ENCODE measurements around the gene HIVEP1.

HIVEP1 gene

GRCh38 chr6:11994875-11995461 lies 17.1 kb upstream of the HIVEP1 start:
- no peak for DNase-seq

DNA sequence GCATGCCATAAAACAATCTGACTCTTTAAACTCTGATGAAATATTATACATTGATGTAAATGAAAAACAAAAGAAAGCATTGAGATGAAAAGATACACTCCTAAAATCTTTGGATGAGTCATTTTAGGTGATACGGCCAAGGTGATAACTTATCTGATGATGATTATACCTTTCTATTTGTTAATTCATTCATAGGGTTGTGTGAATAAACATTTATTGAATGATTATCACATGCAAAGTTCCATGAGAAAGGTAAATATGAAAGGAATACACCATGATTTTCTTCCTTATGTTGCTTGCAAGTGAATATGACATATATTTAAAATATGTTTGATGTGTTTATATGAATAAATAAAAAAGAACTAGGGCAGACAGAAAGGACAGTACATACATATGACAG lies 15.4 kb upstream of the HIVEP1 start:
- no peak for DNase-seq

- DNase-seq = no peak
Observed at GRCh38 chr6:11999246-11999645, 12.9 kb upstream of the HIVEP1 start.

- no peak for DNase-seq
Observed at GRCh38 chr6:12000174-12000573, 11.9 kb upstream of the HIVEP1 start.

DNA sequence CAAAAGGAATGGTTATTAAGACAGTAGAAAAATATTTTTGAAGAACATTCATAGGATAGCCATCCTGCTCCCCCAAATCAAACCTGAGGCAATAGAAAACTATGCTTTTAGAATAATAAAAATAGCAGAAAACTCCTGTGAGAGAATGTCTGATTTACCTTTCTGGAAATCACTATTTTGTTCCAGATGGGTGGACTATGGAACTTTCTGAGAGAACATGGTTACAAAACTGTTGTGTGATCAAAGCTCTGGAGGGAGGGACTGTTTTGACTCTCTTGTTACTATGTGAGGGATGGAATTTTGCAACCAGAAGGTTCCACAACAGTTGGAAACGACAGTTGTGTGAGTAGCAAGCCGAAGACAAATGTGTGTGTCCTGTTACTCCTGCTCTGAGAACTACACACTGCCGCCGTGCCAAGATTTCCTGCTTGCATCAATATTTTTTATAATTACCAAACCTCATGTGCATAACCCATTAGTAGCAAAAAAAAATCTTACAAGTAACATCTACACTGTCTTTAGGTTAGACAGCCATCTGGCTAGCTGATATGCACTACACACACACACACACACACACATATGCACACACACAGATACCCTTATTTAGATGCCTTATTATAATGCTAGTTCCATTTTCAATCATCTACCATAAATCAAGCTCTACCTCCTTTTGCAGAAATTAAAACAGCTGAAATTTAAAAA lies 11.0 kb upstream of the HIVEP1 start:
- DNase-seq = no peak

GRCh38 chr6:12001706-12002435 lies 10.2 kb upstream of the HIVEP1 start:
- no peak for DNase-seq

GRCh38 chr6:12007473-12007872 lies 4.6 kb upstream of the HIVEP1 start:
- no peak for DNase-seq

GRCh38 chr6:12007887-12008286 lies 4.2 kb upstream of the HIVEP1 start:
- DNase-seq = no peak

GRCh38 chr6:12008366-12009179 lies 3.5 kb upstream of the HIVEP1 start:
- peak; percentile 89 for DNase-seq

DNA sequence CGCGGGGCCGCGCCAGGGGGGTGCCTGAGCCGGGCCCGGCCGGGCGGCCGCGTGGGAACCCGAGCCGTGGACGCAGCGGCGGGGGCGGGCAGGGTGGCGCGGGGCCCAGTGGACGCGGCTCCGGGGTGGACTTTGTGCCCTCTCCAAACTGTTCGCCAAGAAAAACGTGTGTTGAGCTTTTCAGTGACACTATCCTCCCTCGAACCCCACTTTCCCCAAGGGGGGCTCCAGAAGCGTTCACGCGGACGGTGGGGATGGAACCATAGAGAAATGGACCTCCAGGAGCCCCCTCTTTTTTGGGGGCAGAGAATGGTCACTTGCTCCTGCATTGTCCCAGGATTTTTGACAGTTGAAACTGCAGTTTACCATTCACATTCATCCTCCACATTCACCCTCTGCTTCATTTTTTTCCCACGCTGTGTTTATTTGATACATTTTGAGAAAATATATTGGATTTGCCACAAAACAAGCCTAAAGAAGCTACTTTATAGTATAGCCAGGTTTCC lies 2.9 kb upstream of the HIVEP1 start:
- DNase-seq = no peak

GRCh38 chr6:12009876-12010634 lies 2.1 kb upstream of the HIVEP1 start:
- DNase-seq = no peak

GRCh38 chr6:12010635-12011275 lies 1.4 kb upstream of the HIVEP1 start:
- DNase-seq = no peak

DNA sequence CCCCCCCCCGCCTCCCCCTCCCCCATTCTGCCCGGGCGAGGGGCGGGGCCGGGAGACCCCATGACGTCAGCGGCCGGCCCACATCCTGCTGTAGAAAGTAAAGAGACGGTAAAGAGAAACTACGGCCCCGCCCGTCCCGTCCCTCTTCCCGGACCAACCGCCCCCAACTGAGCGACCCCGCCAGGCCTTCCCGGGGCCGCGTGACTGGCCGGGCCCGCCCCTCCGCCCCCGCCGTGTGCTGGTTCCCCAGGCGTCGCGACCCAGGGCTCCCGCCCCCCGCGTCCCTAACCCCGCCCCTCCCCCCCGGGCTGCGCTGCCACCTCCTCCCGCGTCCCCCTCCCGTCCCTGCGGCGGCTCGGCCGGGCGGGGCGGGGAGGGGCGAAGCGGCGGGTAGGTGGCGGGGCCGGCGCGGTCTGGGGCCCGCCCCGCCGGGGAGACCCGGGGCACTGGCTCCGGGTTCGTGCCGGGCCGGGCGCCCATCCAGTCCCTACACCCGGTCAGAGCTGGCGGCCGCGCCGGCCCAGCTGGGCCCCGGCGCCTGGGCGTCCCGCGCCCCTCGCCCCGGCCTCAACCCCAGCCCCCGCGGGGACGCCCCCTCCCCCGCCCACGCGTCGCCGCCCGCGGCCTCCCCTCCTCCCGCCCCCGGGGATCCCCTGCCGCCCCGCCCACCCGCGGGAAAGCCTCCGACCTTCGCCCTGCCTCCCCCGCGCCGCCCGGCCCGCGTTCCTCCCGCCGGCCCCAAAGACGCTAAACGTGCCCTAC lies 655 bp upstream of the HIVEP1 start:
- DNase-seq = peak; percentile 99

- DNase-seq = peak; percentile 90
Observed at GRCh38 chr6:12012558-12013306, 620 bp downstream of the HIVEP1 start.

GRCh38 chr6:12013307-12013719 lies 1.2 kb downstream of the HIVEP1 start:
- no peak for DNase-seq

DNA sequence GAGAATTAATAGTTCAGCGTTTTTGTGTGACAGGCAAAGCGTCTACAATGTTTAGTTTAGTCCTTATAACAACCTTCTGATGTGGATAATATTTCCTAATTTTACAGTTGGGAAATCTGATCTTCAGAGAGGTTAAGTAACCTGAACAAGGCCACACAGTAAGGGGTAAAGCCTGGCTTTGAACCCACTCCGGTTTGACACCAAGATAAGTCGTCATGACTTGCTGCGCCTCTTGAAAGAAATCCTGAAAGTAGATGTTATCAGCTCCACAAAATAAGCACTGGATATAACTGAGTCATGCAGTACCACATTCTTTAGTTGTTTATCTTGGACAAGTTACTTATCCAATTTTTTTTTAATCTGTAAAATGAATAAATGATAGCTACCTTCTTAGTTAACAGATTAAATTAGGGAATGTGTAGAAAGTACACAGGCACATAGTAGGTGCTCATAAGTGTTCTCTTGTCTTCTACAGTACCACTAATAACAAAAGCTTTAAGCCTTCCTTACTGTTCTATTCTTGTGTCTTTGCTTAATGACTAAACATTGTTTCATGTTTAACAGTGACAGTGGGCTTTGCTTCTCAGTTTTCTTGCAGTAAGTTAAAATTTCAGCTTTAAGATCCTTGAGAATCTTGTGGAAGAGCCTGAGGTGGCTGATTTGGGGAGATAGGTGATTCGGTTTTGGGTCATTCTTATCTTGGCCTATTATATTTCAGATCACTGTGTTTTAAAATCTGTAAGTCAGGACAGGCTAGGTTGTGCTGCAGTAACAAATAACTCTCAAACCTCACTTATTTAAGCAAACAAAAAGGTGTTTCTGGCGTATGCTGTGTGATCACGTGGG lies 2.1 kb downstream of the HIVEP1 start:
- no peak for DNase-seq

GRCh38 chr6:12014873-12015149 lies 2.7 kb downstream of the HIVEP1 start:
- DNase-seq = no peak

DNA sequence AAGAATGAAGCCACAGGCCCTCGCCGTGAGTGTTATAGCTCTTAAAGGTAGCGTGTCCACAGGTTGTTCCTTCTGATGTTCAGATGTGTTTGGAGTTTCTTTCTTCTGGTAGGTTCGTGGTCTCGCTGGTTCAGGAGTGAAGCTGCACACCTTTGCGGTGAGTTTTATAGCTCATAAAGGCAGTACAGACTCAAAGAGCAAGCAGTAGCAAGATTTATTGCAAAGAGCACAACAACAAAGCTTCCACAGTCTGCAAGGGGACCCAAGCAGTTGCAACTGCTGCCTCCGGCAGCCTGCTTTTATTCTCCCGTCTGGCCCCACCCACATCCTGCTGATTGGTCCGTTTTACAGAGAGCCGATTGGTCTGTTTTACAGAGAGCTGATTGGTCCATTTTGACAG lies 5.2 kb downstream of the HIVEP1 start:
- DNase-seq = no peak

DNA sequence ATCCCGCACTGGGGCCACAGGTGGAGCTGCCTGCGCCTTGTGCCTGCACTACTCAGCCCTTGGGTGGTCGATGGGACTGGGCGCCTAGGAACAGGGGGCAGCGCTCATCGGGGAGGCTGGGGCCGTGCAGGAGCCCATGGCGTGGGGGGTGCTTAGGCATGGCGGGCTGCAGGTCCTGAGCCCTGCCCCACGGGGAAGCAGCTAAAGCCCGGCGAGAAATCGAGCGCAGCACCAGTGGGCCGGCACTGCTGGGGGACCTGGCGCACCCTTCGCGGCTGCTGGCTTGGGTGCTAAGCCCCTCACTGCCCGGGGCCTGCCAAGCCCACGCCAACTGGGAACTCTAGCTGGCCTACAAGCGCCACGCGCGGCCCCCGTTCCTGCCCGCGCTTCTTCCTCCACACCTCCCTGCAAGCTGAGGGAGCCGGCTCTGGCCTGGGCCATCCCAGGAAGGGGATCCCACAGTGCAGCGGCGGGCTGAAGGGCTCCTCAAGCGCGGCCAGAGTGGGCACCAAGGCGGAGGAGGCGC lies 5.8 kb downstream of the HIVEP1 start:
- no peak for DNase-seq
